ENCODE data around the gene RSPH1. TPM values are rescaled to one million over a fixed set of nuclear protein-coding genes. Genes with fewer than 3 reads are reported as not detected.

RSPH1 gene
- total RNA-seq, 6 experiments from 2014 or later, result not detected

DNA sequence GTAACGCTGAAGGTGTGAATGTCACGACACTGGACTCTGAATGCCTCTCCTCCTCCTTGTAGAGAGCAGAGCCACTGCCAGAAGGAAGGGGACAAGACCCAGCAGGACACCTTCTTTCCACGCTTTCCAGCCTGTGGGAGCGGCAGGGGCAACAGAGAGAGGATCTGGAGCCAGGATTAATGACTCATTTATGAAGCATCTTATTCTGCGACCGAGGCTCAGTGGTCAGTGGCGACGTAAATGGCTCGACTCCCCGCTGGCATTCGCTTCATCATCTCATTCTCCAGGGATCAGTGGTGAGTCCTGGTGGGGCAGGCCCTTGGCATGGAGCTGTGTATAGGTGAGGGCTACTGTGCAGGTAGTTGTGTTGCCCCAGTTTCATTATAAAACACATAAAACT, 22.2 kb upstream of the RSPH1 start:
- Mint-ChIP-seq H3K27me3 (ENCODE audit: insufficient read depth) (peaks cover 25% of the 10 kb centered on the region), H3K27ac (no peak overlapping the region), H3K9me3 (no peaks in the 10 kb centered on the region; the same call in 1 of the 2 replicates), H3K4me3 (no peak overlapping the region), H3K36me3 (ENCODE audit: low read depth) (no peaks in the 10 kb centered on the region), H3K4me1 (ENCODE audit: low read depth) (no peaks in the 10 kb centered on the region; the same call in 1 of the 2 replicates)
- TF ChIP-seq, protein P1, sequence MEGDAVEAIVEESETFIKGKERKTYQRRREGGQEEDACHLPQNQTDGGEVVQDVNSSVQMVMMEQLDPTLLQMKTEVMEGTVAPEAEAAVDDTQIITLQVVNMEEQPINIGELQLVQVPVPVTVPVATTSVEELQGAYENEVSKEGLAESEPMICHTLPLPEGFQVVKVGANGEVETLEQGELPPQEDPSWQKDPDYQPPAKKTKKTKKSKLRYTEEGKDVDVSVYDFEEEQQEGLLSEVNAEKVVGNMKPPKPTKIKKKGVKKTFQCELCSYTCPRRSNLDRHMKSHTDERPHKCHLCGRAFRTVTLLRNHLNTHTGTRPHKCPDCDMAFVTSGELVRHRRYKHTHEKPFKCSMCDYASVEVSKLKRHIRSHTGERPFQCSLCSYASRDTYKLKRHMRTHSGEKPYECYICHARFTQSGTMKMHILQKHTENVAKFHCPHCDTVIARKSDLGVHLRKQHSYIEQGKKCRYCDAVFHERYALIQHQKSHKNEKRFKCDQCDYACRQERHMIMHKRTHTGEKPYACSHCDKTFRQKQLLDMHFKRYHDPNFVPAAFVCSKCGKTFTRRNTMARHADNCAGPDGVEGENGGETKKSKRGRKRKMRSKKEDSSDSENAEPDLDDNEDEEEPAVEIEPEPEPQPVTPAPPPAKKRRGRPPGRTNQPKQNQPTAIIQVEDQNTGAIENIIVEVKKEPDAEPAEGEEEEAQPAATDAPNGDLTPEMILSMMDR (IDR thresholded peaks at IDR 0.05), result no peak
- DNase-seq, result no peak

DNA sequence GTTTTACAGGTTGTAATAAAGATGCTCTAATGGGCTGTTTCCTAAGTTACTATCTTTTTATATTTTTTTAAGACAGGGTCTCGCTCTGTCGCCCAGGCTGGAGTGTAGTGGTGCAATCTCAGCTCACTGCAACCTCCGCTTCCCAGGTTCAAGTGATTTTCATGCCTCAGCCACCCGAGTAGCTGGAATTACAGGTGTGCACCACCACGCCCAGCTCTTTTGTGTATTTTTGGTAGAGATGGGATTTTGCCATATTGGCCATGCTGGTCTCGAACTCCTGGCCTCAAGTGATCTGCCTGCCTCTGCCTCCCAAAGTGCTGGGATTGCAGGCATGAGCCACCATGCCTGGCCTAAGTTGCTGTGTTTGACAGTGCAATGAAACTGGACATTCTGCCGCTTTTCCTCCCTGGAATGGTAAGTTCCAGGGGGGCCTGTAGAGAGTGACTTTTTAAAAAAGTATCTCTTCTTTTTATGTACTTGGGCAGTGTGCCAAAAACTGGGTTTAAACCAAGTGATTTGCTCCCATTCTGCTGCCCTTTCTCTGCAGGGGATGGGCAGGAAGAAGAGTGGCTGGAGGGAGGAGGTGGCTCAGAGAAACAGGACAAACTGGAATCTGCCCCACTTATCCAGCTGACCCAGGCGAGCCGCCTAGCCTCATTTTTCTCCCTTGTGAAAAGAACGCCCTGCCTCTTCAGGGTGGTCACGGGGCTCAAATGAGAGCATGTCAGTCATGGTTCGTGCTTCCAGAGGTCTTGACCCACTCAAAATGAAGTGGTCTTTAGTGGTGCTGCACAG, 19.9 kb upstream of the RSPH1 start:
- no peaks in the 10 kb centered on the region; the same call in 1 of the 2 replicates for H3K9me3 Mint-ChIP-seq
- TF ChIP-seq, protein P1 (IDR thresholded peaks at IDR 0.05), result no peak

DNA sequence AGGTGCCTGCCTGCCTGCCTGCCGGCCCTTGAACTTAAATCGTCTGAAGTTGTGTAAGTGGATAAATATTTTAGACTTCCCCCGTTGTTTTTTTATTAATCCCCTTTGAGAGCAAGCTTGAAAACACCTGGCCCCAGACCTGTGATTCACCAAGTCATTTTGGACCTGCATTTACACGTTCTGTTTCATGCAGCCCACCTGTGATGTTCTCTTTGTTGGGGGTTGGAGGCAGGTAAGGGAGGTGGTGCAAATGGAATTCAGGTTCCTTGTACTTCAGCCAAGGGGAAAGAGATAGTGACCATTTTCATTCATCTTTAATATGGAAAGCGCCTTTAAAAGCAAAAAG, 18.8 kb upstream of the RSPH1 start:
- Mint-ChIP-seq H3K9me3 (no peaks in the 10 kb centered on the region; the same call in 1 of the 2 replicates), H3K27ac (no peak overlapping the region), H3K4me3 (no peak overlapping the region), H3K36me3 (ENCODE audit: low read depth) (no peaks in the 10 kb centered on the region), H3K4me1 (ENCODE audit: low read depth) (no peaks in the 10 kb centered on the region; the same call in 1 of the 2 replicates), H3K27me3 (ENCODE audit: insufficient read depth) (peaks cover 28% of the 10 kb centered on the region)
- DNase-seq, result no peak
- TF ChIP-seq, protein P1 (IDR thresholded peaks at IDR 0.05), result no peak

More for the DNA sequence above, 19.9 kb upstream of the RSPH1 start:
- no peak for DNase-seq
- H3K4me3 Mint-ChIP-seq, result no peak overlapping the region
- H3K4me1 Mint-ChIP-seq (ENCODE audit: low read depth), result no peaks in the 10 kb centered on the region; the same call in 1 of the 2 replicates
- H3K27ac Mint-ChIP-seq, result no peak overlapping the region
- H3K27me3 Mint-ChIP-seq (ENCODE audit: insufficient read depth), result peaks cover 33% of the 10 kb centered on the region
- no peaks in the 10 kb centered on the region for H3K36me3 Mint-ChIP-seq (ENCODE audit: low read depth)

DNA sequence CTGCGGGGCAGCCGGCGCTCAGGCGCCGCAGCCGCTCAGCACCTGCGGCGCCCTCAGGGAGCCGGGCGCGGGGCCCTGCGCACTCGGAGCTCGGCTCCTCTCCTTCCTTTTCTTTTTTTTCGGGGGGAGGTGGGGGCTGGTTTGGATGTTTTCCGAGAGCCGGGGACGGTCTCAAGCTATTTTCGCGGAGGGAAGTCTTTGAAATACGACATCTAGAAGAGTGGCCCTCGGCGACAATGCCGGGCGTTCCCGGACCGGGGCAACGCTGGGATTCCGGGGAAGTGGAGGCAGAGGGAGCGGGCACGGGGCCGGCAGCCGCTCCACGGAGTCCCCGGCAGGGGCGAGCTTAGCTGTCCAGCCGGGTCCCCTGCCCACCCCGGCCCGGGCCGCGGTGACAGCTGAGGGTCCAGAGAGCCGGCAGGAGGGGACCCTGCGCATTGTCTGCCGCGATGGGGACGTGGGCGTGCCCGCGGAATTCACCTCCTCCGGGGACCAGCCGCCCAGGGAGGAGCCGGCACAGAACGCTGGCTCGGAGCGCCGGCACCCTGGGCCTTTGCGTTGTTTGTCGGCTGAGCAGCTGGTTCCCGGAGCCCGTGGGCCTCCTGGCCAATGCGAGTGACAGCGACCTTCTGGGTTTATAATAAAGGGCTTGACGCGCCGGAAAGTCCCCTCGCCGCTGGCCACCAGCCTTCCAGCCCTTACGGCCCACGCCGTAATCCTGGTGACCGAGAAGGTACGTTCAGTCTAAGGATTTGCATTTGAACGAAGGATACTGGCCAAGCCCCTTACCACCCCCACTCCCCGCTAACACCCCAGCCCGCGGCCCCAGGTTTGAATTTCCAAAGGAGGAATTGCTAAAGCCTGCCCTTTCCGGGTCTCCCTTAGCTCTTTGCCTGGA, 18.2 kb upstream of the RSPH1 start:
- Mint-ChIP-seq H3K27ac (no peak overlapping the region), H3K36me3 (ENCODE audit: low read depth) (no peaks in the 10 kb centered on the region), H3K9me3 (no peaks in the 10 kb centered on the region; the same call in 1 of the 2 replicates), H3K4me3 (no peak overlapping the region; the same call in 1 of the 2 replicates), H3K27me3 (ENCODE audit: insufficient read depth) (peaks cover 30% of the 10 kb centered on the region), H3K4me1 (ENCODE audit: low read depth) (no peaks in the 10 kb centered on the region; the same call in 1 of the 2 replicates)
- no peak for DNase-seq
- TF ChIP-seq, protein P1 (IDR thresholded peaks at IDR 0.05), result no peak

DNA sequence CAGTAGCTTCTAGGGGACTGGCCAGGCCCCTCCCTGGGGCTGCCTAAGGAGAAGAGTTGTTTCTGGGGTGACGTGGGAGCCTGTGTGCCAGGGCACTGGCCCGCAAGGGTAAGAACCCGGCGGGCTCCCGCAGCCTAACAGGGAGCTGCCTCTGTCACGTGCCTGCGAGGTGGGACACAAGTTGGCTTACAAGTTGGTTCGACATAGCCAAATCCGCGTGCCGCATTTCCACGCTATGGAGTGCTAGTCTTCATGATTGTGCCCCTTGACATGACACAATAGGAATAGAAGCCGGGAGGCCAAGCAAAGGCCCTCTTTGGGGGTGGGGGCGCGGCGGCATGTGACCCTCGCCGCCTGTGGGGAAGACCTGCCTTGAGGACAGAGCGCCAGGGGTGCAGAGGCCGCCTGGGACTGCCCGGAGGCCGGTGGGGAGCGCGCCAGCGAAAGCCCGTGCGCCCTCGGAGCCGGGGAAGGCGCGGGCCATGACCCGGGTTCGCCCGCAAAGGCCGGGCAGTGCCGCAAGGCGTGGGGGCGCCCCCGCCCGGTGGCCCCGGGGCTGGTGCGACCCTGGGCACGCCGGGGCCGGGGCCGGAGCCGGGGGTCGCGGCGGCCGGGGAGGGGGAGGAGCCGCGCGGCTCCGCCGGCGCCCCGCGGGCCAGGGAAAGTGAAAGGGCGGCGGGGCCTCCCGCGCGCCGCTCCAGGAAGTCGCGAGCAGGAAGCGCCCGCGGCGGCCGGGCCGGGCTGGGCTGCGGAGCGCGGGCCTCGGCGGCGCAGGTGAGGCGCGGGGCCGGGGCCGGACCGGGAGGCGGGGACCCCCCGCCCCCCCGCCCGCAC, 17.3 kb upstream of the RSPH1 start, which contains the start of gene SLC37A1:
SLC37A1 (plus strand) TSS at position 702 of the 834 bp plus-strand sequence. CDS start 4,603 bp downstream, outside the sequence.
- TF ChIP-seq, protein P1 (IDR thresholded peaks at IDR 0.05), result no peak
- no peaks in the 10 kb centered on the region; the same call in 1 of the 2 replicates for H3K4me1 Mint-ChIP-seq (ENCODE audit: low read depth)
- H3K36me3 Mint-ChIP-seq (ENCODE audit: low read depth), result no peaks in the 10 kb centered on the region
- DNase-seq, result no peak
- peaks cover 27% of the 10 kb centered on the region for H3K27me3 Mint-ChIP-seq (ENCODE audit: insufficient read depth)
- H3K4me3 Mint-ChIP-seq, result peak within 1 kb of the TSS; percentile 17; the same call in 1 of the 2 replicates
- no peak within 1 kb of the TSS for H3K27ac Mint-ChIP-seq
- no peaks in the 10 kb centered on the region; the same call in 1 of the 2 replicates for H3K9me3 Mint-ChIP-seq
